ENCODE data around the gene CHCHD10.

DNA sequence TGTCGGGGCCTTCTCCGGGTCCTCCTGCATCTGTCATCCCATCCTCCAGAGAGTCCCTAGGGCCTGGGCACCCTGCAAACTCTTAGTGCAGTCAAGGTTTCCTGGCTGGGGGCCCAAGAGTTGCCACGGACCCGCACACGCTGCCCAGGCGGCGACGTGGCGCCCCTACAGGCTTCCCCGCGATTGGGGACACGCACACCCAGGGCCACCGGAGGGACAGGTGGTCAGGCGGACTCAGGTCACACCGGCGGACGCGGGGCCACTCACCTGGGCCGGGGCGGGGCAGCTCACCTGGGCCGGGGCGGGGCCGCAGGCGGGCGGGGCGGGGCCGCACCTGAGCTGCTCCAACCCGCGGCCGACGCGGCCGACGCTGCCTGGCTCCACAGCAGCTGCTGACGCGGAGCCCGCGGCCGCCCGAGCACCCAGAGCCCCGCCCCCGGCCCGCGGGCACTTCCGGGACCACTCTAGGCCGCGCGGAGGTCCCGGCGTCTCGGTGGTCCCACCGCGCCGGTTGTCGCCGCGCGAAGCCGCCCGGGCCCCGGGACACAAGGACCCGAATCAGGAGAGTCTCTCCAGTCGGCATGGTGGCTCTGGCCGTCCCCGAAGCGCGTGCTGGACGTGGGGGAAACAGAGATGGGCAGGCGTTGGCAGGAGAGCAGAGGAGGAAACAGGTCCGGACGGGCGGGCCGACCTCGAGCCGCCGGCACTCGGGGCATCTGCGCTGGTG lies 16.9 kb downstream of the CHCHD10 start, which contains the start of gene ZNF70:
- TF ChIP-seq, protein P1, sequence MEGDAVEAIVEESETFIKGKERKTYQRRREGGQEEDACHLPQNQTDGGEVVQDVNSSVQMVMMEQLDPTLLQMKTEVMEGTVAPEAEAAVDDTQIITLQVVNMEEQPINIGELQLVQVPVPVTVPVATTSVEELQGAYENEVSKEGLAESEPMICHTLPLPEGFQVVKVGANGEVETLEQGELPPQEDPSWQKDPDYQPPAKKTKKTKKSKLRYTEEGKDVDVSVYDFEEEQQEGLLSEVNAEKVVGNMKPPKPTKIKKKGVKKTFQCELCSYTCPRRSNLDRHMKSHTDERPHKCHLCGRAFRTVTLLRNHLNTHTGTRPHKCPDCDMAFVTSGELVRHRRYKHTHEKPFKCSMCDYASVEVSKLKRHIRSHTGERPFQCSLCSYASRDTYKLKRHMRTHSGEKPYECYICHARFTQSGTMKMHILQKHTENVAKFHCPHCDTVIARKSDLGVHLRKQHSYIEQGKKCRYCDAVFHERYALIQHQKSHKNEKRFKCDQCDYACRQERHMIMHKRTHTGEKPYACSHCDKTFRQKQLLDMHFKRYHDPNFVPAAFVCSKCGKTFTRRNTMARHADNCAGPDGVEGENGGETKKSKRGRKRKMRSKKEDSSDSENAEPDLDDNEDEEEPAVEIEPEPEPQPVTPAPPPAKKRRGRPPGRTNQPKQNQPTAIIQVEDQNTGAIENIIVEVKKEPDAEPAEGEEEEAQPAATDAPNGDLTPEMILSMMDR (IDR thresholded peaks at IDR 0.05) = peak in 1 of 3 experiments; percentile 26
- TF ChIP-seq POLR2A (IDR thresholded peaks at IDR 0.05; ENCODE audit: low read depth) (peak; percentile 48), POLR2AphosphoS5 (IDR thresholded peaks at IDR 0.05) (peak; percentile 71 to 85), EP300 (IDR thresholded peaks at IDR 0.05) (no peak)
